Stimulated activated naive B cell treated with anti-CD40 and anti-IgM and Interleukin-4, amounts not matched to agents 10 μg/mL and 1 μg/mL and 100 μg/mL, for 72 hours (primary cell): ENCODE measurements around the gene FAM241A.
"Not testable (repeated sequence)": the region's sequence is repeated elsewhere in the genome, so short reads cannot be mapped to it uniquely, and the experiment has no call there.

Experiments
- ATAC-seq, 2 donors: fragments of 150-1000 bp; cut with Tn5 transposase; replicated peaks; 2 replicates each; pipeline ENCODE4 v1.10.0; 2021; ENCODE audit warnings: moderate library complexity in 1 of 2
- DNase-seq: peaks from one replicate; pipeline ENCODE4 v3.0.0; 2021
- H3K27ac Mint-ChIP-seq: one replicate; pipeline ENCODE4 v1.8.0; 2022; ENCODE audit warnings: mild to moderate bottlenecking, mixed read lengths
- H3K27me3 Mint-ChIP-seq, 2 donors: one replicate each; pipeline ENCODE4 v1.8.0; 2022; ENCODE audit warnings: mixed read lengths in 2 of 2
- H3K36me3 Mint-ChIP-seq, 2 donors: one replicate each; pipeline ENCODE4 v1.8.0; 2022; ENCODE audit warnings: mixed read lengths in 2 of 2, mild to moderate bottlenecking in 1 of 2
- H3K4me1 Mint-ChIP-seq, 2 donors: one replicate each; pipeline ENCODE4 v1.8.0; 2022; ENCODE audit warnings: mixed read lengths in 2 of 2, mild to moderate bottlenecking in 1 of 2
- H3K4me3 Mint-ChIP-seq, 2 donors: one replicate each; pipeline ENCODE4 v1.8.0; 2022; ENCODE audit warnings: mild to moderate bottlenecking in 2 of 2, mixed read lengths in 2 of 2, moderate library complexity in 1 of 2
- H3K9me3 Mint-ChIP-seq, 2 donors: one replicate each; pipeline ENCODE4 v1.8.0; 2022; ENCODE audit warnings: mixed read lengths in 2 of 2, mild to moderate bottlenecking in 1 of 2

Gene FAM241A

GRCh38 chr4:112145326-112145789 lies at the start of gene FAM241A:
TSS of gene FAM241A (plus strand) at chr4:112145454. CDS start at chr4:112145581, 127 bp downstream.
- Mint-ChIP-seq H3K27me3 (no peaks in the 10 kb centered on the region), H3K9me3 (peaks cover 0 to 3% of the 10 kb centered on the region in 2 donors), H3K4me1 (peaks cover 13 to 29% of the 10 kb centered on the region in 2 donors), H3K36me3 (peaks cover 0 to 4% of the 10 kb centered on the region in 2 donors), H3K4me3 (peak within 1 kb of the TSS; percentile 86 to 92), H3K27ac (peak within 1 kb of the TSS; percentile 93)
- DNase-seq (peak; percentile 82), ATAC-seq (peak; percentile 92 to 95)

GRCh38 chr4:112098841-112099530 lies 46.3 kb upstream of the FAM241A start:
- Mint-ChIP-seq H3K36me3 (no peaks in the 10 kb centered on the region), H3K27ac (no peak overlapping the region), H3K27me3 (peaks cover 0 to 3% of the 10 kb centered on the region in 2 donors), H3K9me3 (no peaks in the 10 kb centered on the region), H3K4me1 (no peaks in the 10 kb centered on the region), H3K4me3 (no peak overlapping the region)
- no peak for DNase-seq
- ATAC-seq: no peak

- Mint-ChIP-seq H3K36me3 (no peaks in the 10 kb centered on the region), H3K9me3 (no peaks in the 10 kb centered on the region), H3K4me3 (no peak overlapping the region), H3K27me3 (no peaks in the 10 kb centered on the region), H3K4me1 (no peaks in the 10 kb centered on the region), H3K27ac (no peak overlapping the region)
- peak; percentile 58 to 64 for ATAC-seq
- no peak for DNase-seq
Observed at GRCh38 chr4:112099701-112100297, 45.5 kb upstream of the FAM241A start.

GRCh38 chr4:112102875-112103370 lies 42.3 kb upstream of the FAM241A start:
- H3K27me3 Mint-ChIP-seq: no peaks in the 10 kb centered on the region
- H3K4me1 Mint-ChIP-seq: no peaks in the 10 kb centered on the region
- H3K9me3 Mint-ChIP-seq: no peaks in the 10 kb centered on the region
- DNase-seq (no peak), ATAC-seq (no peak)
- H3K27ac Mint-ChIP-seq: no peak overlapping the region
- H3K36me3 Mint-ChIP-seq: no peaks in the 10 kb centered on the region
- no peak overlapping the region for H3K4me3 Mint-ChIP-seq

GRCh38 chr4:112105201-112105969 lies 39.9 kb upstream of the FAM241A start:
- Mint-ChIP-seq H3K4me3 (no peak overlapping the region), H3K36me3 (no peaks in the 10 kb centered on the region), H3K27ac (no peak overlapping the region), H3K4me1 (peaks cover 4 to 8% of the 10 kb centered on the region in 2 donors), H3K9me3 (no peaks in the 10 kb centered on the region), H3K27me3 (no peaks in the 10 kb centered on the region)
- no peak for ATAC-seq
- no peak for DNase-seq

GRCh38 chr4:112109360-112110058 lies 35.7 kb upstream of the FAM241A start:
- peak in 1 of 2 donors; percentile 36 for ATAC-seq
- Mint-ChIP-seq H3K36me3 (no peaks in the 10 kb centered on the region), H3K27ac (no peak overlapping the region), H3K9me3 (no peaks in the 10 kb centered on the region), H3K4me3 (peak overlapping the region in 1 of 2 donors; percentile 2), H3K27me3 (no peaks in the 10 kb centered on the region), H3K4me1 (peaks cover 4 to 8% of the 10 kb centered on the region in 2 donors)
- no peak for DNase-seq

GRCh38 chr4:112110059-112110425 lies 35.2 kb upstream of the FAM241A start:
- DNase-seq (no peak), ATAC-seq (no peak)
- Mint-ChIP-seq H3K36me3 (no peaks in the 10 kb centered on the region), H3K9me3 (no peaks in the 10 kb centered on the region), H3K4me1 (peaks cover 4 to 8% of the 10 kb centered on the region in 2 donors), H3K4me3 (peak overlapping the region in 1 of 2 donors; percentile 2), H3K27me3 (no peaks in the 10 kb centered on the region), H3K27ac (no peak overlapping the region)

GRCh38 chr4:112111306-112111705 lies 33.9 kb upstream of the FAM241A start:
- peaks cover 4 to 8% of the 10 kb centered on the region in 2 donors for H3K4me1 Mint-ChIP-seq
- no peaks in the 10 kb centered on the region for H3K27me3 Mint-ChIP-seq
- no peak overlapping the region for H3K4me3 Mint-ChIP-seq
- DNase-seq: no peak
- H3K36me3 Mint-ChIP-seq: no peaks in the 10 kb centered on the region
- no peaks in the 10 kb centered on the region for H3K9me3 Mint-ChIP-seq
- ATAC-seq: no peak
- H3K27ac Mint-ChIP-seq: no peak overlapping the region

- not testable (repeated sequence) for ATAC-seq, H3K27me3 Mint-ChIP-seq, H3K4me3 Mint-ChIP-seq, DNase-seq, H3K27ac Mint-ChIP-seq, H3K4me1 Mint-ChIP-seq, H3K9me3 Mint-ChIP-seq, H3K36me3 Mint-ChIP-seq
Observed at GRCh38 chr4:112112095-112112494, 33.2 kb upstream of the FAM241A start.

- Mint-ChIP-seq H3K36me3 (no peaks in the 10 kb centered on the region), H3K9me3 (no peaks in the 10 kb centered on the region), H3K4me3 (no peak overlapping the region), H3K27ac (no peak overlapping the region), H3K4me1 (peaks cover 4 to 8% of the 10 kb centered on the region in 2 donors), H3K27me3 (no peaks in the 10 kb centered on the region)
- ATAC-seq: no peak
- DNase-seq: no peak
Observed at GRCh38 chr4:112112590-112113170, 32.6 kb upstream of the FAM241A start.

GRCh38 chr4:112113864-112114263 lies 31.4 kb upstream of the FAM241A start:
- H3K4me1 Mint-ChIP-seq: peaks cover 6 to 8% of the 10 kb centered on the region in 2 donors
- H3K36me3 Mint-ChIP-seq: no peaks in the 10 kb centered on the region
- no peaks in the 10 kb centered on the region for H3K27me3 Mint-ChIP-seq
- DNase-seq (no peak), ATAC-seq (no peak)
- no peaks in the 10 kb centered on the region for H3K9me3 Mint-ChIP-seq
- H3K4me3 Mint-ChIP-seq: no peak overlapping the region
- no peak overlapping the region for H3K27ac Mint-ChIP-seq

- DNase-seq: no peak
- no peak for ATAC-seq
- H3K36me3 Mint-ChIP-seq: peaks cover 0 to under 1% of the 10 kb centered on the region in 2 donors
- H3K9me3 Mint-ChIP-seq: peaks cover 0 to under 1% of the 10 kb centered on the region in 2 donors
- no peak overlapping the region for H3K4me3 Mint-ChIP-seq
- H3K4me1 Mint-ChIP-seq: peaks cover 7 to 12% of the 10 kb centered on the region in 2 donors
- no peaks in the 10 kb centered on the region for H3K27me3 Mint-ChIP-seq
- no peak overlapping the region for H3K27ac Mint-ChIP-seq
Observed at GRCh38 chr4:112114452-112114851, 30.8 kb upstream of the FAM241A start.

- ATAC-seq (no peak), DNase-seq (no peak)
- Mint-ChIP-seq H3K4me1 (peaks cover 6 to 8% of the 10 kb centered on the region in 2 donors), H3K9me3 (peaks cover 0 to 4% of the 10 kb centered on the region in 2 donors), H3K27ac (no peak overlapping the region), H3K36me3 (peaks cover 0 to 3% of the 10 kb centered on the region in 2 donors), H3K27me3 (peaks cover 0 to 2% of the 10 kb centered on the region in 2 donors), H3K4me3 (no peak overlapping the region)
Observed at GRCh38 chr4:112118742-112119352, 26.4 kb upstream of the FAM241A start.
